Stimulated activated CD4-positive, alpha-beta T cell treated with anti-CD3 and anti-CD28 coated beads, Interleukin-15, amount 100 ng/mL, for 48 hours (primary cell): ENCODE measurements around the gene DCLK1.

ENCODE experiments used
- DNase-seq, 2 donors: peaks; one replicate each; pipeline ENCODE4 v3.0.0-alpha.2; 2020; ENCODE audit warnings: low read depth in 2 of 2

Gene DCLK1

DNA sequence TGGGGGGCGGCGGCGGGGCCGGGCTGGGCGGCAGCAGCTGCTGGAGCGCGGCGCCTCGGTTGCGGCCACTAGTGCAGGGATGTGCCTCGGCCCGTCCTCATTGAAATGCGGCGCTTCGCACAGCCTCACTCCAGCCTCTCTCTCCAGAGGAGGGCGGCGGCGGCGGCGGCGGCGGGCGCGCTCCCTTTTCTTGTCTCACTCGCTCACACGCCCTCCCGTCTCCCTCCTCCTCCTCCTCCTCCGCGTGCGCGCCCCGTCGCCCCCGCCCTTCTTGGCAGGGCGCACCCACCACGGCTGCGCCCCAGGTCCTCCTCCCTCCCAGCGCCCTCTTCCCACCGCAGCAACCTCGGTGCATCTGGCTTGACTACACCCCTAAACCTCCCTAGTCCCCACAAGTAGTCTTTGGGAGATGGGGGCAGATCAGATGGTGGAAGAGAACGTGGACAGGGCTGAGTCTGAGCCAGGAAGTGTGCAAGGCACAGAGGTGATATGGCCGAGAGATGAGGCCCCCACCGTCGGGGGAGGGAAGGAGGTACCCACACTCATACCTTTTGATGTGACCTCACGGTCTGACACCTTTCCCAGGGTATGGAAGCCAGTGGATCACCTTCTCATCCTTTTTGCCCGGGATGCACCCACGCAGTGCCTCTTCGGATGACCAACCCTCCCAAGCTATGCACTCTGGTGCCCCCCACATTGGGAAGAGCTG lies at the start of gene DCLK1:
Gene DCLK1, minus strand, starts transcription at position 161 of the 709 bp plus-strand sequence.
- no peak for DNase-seq

DNA sequence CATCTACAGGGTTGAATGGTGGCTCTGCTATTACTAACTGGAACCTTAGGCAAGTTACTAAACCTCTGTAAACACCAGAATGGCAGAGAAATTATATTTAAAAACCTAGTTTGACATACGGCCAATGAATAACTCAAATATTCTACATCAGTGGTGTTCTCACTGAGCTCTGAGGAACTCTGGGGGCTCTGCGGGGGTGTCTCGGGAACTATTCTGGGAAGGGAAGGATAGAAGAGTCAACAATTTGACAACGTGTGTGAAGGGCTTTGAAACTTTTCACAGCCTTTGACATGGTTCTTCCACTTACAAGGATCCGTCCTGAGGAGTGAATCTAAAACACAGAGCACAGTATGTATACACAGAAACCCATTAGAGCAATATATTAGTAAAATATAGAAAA lies 44.4 kb upstream of the DCLK1 start:
- DNase-seq = no peak

DNA sequence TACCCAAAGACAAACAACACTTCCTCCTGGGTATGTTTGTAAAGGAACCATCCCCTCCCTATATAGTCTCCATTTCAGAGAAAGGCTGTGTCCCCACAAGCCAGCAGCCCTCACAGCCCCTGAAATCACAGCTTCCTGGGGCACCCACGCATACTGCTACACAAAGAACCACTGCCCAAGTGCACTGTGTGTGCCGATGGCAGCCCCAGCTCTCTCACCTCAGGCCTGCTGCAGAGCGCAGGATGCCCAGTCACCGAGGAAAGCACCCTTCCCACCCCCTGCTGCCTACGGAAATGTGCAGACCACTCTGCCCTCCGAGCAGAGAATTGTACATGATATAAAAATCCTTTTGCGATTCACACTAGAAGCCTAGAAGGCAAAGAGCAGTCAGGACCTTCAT lies 43.7 kb upstream of the DCLK1 start:
- DNase-seq = no peak

DNA sequence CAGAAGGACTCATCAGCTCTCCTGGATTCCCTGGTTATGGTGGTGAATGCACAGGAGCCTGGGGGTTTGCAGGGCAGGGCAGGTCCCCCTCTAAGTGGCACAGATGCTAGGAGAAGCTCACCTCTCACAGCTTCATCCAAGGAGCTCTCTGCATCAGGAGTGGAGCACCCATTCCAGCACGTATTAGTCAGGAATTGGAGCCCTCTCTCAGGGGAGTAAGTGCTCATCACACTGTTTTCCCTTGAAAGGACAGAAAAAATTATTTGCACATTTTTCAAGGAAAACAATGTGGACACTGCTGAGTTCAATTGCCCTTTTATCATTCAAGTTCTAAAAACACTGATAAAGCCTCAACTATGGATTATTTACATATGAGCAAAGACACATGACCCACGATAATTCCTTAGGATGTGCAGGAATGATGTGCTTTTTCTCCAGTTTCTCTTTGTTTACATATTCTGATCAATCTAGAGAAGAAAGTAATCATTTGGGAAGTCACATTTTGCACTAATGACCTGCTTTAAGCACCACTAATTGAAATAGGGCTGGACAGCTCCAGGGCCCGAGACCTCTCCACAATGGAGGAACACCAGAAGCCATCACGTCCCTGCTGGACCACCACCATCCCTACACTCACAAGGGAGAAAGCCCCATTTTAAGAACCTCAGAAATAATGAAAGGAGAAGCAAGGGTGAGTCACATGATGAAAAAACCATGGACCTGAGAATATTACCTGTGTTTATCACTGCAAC lies 42.6 kb upstream of the DCLK1 start:
- no peak for DNase-seq

DNA sequence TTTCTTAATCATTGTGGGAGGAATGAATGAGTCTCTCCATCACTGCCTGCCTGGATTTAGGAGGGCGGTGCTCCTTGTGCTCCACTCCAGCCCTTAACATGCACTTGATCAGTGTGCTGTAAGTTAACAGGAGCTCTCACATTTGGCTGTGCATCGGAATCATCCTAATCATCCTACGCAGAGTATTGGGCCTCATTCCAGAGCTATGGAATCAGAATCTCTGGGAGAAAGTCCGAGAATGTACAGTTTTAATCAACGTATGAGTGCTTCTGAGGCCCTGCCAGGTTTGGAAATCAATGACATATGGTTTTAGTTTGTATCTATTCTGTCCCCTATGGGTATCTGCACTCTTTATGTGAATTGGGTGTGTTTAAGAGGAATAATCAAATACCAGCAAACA lies 34.9 kb upstream of the DCLK1 start:
- no peak for DNase-seq

DNA sequence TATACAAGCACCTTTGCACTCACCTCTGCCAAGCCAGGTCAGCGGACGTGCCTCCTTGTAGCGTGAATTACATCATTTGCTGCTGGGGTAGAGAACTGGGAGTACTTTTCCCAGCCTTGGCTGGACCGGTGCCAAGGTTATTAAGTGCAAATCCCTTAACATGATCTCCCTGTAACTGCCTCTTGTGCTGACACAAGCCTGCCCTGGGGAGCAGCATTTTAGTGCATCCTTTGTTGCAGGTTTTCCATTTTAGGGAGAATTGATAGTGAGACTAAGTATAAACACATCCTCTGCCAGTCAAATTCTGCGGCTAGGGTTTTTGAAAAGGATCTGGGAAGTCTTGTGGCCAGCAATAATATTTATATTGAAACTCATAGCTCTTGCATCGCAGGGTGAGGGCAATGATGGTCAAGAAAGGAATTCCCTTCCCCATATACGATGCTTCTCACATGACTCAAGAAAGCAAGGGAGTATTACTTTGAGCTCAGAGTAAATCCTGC lies 32.7 kb upstream of the DCLK1 start:
- DNase-seq = no peak

DNA sequence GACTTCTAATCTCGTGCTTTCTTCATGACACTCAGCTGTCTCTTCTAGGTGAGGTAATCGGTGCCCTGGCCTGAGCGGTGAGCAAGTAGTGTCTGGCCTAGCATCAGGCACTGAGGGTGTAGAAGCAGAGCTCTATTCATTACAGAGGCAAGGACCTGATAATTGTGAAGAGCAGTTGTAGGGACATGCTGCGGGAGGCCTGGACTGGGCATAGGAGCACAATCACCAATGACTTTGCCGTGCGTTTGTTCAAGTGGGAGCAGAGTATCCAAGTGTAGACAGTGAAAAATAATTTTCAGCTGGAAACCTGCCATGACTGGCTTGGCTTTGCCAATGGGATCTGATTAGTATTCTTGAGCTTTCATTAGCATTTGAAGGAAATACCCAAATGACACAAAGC lies 32.1 kb upstream of the DCLK1 start:
- no peak for DNase-seq

DNA sequence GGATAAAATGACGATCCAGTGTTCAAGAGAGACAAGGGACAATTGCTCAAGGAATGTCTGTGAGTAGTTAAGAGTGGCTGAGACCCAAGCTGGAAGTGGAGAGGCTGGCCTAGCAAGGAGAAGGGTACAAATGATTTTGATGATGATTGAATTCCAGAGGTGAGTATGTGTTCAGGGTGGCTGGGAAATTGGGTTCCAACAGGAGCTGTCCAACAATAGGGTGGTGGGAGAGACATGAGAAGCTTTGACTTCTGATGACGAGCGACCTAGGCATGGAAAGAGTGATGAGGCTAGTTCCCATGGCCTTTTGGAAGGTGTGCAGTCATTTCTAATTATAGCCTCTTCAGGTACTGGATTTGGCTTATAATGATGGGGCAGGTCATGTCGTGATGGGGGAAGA lies 29.1 kb upstream of the DCLK1 start:
- no peak for DNase-seq

DNA sequence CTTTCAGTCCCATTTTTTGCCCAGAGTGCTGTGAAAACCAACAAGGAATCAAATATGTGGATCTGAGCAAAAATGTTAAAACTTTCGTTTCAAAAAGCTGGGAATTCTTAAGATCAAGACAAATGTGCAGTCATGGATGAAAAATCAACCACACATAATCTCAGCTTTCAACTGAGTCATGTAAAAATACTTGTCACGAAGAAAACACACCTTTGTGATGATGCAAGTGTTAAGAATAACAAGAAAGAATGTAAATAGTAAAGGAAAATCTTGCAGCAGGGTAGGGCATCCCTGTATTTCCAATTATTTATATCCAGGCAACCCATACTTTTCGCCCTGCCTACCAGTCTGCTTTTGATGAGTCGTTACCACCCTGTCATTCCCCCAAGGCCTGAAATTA lies 27.4 kb upstream of the DCLK1 start:
- no peak for DNase-seq

DNA sequence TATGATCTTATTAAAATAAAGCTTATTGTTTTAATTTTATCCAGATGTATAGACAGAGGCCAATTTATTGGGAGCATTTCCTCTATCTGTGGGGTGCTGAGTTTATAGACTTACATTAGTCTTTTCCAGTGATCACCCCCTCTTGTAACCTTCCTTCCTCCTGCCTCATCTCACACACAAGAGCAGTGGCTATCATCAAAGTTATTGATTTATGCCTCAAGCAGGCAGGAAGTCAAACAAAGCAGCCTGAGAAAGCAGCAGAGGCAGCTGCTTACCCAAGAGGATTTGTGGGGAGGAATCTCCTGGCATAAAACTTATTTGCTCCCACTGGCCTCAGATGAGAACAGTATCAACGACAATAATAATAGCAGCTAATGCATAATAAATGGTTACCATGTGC lies 26.3 kb upstream of the DCLK1 start:
- no peak for DNase-seq

DNA sequence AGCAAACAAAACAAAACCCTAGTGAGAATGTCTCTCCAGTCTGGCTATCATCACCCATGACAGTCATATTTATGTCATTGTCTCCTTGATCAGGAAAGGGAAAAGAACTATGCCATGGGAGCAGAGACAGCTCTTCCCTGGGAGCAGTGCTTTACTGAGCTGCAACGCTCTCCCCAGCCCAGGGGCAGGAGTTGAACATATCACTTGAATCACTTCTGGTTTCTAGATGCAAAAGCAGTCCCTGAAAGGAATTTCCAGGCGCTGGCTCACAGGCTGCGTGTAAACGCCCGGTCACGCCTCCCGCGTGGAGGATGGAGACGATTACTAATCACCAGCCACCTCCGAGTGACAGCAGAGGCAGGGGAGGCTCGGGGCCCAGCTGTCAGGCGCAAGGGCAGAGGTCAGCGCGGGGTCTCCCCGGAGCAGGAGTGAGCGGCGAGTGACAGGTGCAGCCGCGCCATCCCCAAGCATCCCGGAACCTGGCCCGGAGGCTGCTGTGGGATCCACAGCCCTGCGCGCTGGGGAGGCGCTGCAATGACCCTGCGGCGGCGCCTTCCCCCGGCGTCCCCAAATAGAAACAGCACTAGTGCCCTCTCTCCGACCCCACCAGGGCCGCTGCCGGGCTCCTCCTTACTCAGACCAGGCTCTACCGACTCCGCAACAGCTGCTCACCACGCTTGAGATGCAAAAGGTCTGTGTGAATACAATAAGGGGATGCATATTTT lies 23.5 kb upstream of the DCLK1 start:
- DNase-seq = no peak

DNA sequence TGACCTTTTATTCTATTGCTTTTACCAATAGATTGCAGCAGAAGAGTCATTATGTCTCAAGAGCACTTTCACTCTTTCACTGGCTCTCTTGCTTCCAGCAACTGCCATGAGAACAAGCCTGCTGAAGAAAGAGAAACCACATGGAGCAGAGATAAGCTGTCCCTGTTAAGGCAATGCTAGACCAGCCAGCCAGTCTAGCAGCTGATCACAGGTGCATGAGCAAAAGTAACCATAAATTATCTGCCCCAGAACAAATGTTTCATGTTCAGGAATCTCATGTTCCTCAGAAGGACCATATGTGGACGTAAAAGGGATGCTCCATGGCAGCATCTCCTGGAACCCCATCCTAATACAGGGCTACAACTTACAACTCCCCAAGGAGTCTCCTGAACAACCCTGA lies 20.4 kb upstream of the DCLK1 start:
- DNase-seq = no peak

DNA sequence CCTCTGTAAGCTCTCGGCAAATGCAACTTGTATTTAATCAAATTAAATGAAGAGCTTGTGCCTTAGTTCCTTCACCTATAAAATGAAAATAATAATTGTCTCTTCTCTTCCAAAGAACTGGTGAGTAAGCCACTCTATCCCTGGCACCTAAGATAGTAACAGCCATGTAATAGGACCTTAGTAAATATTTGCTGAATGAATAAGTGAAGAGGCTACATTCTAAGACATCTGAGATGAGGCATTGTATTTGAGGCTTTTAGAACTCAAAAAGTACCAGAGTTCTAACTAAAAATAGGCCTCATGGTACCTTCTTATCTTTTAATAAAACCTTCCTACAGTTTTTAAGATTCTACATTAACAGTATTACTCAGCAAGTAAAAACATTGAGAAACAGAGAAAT lies 17.3 kb upstream of the DCLK1 start:
- no peak for DNase-seq

DNA sequence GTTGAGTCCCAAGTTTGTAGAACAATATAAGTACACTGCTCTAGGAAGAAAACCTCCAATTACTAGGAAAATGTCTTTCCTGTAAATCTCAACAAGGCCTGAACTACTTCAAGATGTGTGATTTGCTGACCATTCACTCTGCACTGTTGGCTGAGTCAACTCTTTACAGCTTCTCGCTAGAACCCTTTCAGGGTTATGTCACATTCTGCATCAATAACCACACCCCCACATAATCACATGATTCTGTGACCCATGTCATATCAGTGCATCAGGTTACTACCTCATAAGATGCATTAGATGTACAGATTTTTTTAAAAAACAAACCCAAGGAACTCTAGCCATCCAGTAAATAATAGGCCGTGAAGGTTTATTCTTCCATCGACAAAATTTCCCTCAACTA lies 16.1 kb upstream of the DCLK1 start:
- no peak for DNase-seq

DNA sequence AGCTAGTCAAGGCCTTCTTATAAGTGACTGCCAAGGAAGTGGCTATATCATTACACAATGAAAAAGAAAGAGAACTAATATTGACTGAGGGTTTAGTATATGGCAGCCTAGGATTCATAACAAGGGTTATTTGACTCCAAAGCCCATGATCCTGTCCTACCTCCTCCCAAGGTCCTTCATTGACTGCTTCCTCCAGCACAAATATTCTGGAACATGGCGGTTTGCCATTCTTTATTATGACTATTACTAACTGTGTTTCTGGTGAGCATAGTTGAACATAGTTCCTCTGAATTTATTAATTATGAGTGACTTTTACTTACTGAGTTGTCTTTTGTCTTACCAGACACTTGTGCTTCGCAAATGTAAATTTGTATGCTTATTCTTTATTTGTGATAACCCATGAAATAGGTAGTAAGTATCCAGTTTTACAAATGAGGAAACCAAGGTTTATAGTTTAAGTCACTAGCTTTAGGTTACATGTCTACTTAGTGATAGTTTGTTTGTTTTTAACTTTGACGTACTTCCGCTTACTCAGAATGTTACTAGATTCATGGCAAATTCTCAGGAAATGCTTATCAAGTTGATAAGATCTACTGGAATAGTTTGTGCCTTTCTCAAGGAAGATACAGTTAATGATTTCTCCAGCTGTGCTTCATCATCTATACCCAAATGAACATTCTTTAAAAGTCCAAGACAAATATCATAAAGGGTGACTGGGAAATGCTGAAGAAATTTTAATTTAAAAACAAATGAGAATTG lies 15.5 kb upstream of the DCLK1 start:
- no peak for DNase-seq

DNA sequence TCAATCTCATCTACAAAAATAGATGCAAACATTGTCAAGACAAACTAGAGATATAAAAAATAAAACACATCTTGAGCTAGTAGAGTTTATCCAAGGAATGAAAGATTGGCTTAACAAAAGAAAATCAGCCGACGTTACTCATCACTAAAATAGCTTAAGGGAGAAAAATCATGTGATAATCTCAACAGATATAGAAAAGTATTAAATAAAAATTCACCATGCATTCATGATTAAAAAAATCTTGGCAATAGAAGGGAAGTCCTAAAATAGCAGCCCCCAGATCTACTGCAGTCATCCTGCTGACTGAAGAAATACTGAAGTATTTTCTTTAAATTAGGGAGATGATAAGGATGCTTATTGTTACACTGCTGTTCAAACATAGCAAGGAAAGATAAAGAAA lies 12.6 kb upstream of the DCLK1 start:
- DNase-seq = no peak

DNA sequence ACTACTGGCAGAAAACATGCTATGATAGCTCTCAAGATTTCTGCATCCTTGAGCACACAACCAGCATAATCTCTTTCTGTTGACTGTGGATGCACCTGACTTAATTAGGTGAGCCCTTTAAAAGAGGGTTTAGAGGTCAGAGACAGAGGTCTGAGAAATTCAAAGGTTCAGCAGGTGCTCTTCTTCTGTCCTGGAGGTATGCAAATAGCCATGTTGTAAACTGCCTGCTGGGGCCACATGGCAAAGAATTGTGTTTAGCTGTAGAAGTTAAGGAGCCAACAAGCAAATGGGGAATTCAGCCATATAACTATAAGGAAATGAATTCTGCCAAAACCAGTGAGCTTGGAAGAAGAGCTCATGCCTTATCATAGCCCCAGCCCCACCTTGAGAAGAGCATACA lies 11.6 kb upstream of the DCLK1 start:
- no peak for DNase-seq

DNA sequence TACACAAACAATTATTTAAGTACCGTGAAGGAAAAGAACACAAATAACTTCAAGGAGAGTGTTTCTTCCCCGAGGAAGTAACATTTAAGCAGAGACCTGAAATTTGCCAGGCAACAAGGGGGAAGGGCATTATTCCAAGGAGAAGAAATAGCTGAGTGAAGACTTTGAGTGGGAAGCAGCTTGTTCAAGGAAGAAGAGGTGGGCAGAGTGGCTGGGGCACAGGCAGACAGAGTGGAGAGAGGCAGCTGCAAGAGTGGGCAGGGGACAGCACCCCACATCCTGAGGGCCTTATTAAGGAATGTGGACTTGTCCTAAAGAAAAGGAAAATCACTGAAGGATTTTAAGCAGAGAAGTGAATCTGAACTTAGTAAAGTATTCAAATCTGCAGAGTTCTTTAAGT lies 4.7 kb upstream of the DCLK1 start:
- DNase-seq = no peak

DNA sequence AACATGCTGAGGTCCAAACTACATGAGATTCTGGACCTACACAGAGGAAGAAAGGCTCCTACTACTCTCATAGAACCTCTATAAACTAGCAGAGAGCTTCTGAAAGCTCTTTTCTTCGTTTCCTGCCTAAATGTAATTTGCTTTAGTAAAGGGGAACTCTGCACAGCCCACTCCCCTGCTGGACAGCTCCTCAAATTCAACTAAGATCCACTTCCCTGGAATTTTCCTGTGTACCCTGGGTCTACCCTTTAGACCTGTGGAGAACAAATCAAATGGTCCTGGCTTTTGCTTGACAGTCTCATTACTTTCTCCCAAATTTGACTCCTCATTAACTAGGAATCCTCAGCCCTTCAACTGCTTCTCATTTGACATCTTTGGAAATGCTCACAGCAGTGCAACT lies 3.5 kb upstream of the DCLK1 start:
- DNase-seq = no peak

DNA sequence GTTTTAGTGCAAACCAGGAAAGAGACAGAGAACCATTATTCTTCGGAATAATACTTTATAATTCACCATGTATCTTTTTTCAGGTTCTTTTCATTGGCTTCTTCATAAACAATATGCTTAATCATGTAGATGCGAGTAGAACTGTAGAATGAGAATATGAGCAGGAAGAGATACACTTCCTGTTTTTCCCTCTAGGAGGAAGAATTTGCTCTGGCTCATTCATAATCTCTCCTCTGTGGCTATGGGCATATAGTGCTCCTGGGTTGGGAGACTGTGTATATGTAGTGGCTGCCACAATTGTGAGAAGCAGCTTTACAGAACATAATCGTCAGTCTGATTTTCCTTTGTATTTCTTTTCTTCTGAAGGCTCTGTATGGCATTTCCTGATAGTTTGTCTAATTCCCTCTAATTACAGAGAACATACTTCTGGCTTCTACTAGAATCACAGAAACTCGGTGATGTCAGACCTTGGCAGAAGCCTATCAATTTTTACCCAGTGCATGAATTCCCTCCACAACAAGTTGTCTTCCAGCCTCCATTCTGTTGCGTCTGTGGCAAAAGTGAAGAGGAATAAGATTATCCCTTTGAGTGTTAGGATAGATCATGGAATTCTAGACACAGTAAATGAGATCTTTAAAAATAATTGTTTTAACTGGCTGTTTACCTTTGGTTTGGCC lies 2.9 kb upstream of the DCLK1 start:
- DNase-seq = no peak

DNA sequence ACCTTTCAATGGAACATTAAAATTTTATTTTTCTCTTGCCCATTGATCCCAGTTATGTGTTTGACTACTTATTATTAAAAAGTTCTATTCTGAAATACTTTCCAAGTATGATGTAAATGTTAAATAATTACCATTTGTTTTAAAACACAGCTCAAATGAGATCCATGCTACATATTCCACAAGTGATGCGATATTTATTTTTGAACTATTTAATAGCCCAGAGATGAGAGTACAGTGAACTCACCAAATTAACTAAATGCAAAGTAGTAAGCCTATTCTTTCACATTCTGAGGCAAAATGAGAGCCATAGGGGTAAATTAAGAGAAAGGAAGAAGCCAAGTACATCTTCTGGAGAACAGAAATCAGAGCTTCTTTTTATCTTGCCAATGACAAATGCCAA lies 1.2 kb upstream of the DCLK1 start:
- no peak for DNase-seq

DNA sequence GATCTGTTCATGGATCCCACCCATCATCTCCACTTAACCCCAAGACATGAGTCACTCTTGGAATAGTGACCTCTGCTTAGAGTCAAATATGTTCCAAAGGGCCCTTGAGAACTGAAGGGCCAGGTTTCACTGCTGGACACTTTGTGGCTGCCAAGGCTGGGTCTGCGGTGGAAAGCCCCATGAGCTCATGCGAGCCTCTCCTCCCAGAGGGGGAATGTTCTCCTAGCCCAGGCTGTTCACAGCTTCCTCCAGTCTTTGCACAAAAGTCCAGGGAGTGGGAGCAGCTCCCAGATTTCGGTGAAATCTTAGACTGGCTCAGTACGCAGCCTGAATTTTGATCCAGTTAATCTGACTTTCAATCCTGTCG lies 732 bp upstream of the DCLK1 start:
- no peak for DNase-seq
